Central memory CD8-positive, alpha-beta T cell (primary cell): Measurements from ENCODE around the gene CFAP92.
"Not testable (repeated sequence)": the region's sequence is repeated elsewhere in the genome, so short reads cannot be mapped to it uniquely, and the experiment has no call there.

Experiments used
- ATAC-seq: fragments of 150-1000 bp; cut with Tn5 transposase; replicated peaks from 2 replicates; pipeline ENCODE4 v1.10.0; 2022; ENCODE audit warnings: mild to moderate bottlenecking, moderate FRiP score, moderate number of reproducible peaks; ENCODE audit not compliant: poor library complexity, severe bottlenecking; ENCODE audit errors: extremely low read depth
- DNase-seq, 2 donors: peaks; one replicate each; pipeline ENCODE4 v3.0.0; 2021; ENCODE audit warnings: low spot score in 2 of 2
- H3K27ac Mint-ChIP-seq: one replicate; pipeline ENCODE4 v1.8.0; 2022; ENCODE audit warnings: low read depth, mild to moderate bottlenecking, moderate library complexity, mixed read lengths
- H3K27me3 Mint-ChIP-seq: one replicate; pipeline ENCODE4 v1.8.0; 2022; ENCODE audit warnings: mixed read lengths
- H3K36me3 Mint-ChIP-seq: one replicate; pipeline ENCODE4 v1.8.0; 2022; ENCODE audit warnings: mild to moderate bottlenecking, moderate library complexity, mixed read lengths; ENCODE audit not compliant: insufficient read depth
- H3K4me1 Mint-ChIP-seq: one replicate; pipeline ENCODE4 v1.8.0; 2022; ENCODE audit warnings: mixed read lengths
- H3K4me3 Mint-ChIP-seq: one replicate; pipeline ENCODE4 v1.8.0; 2022; ENCODE audit warnings: mild to moderate bottlenecking, moderate library complexity, mixed read lengths
- H3K9me3 Mint-ChIP-seq: one replicate; pipeline ENCODE4 v1.8.0; 2022; ENCODE audit warnings: mixed read lengths

Gene CFAP92

GRCh38 chr3:128906804-128907525, 86.9 kb downstream of the CFAP92 start:
- no peaks in the 10 kb centered on the region for H3K4me1 Mint-ChIP-seq
- no peaks in the 10 kb centered on the region for H3K27me3 Mint-ChIP-seq
- DNase-seq (no peak), ATAC-seq (no peak)
- no peak overlapping the region for H3K4me3 Mint-ChIP-seq
- no peak overlapping the region for H3K27ac Mint-ChIP-seq
- peaks cover 29% of the 10 kb centered on the region for H3K36me3 Mint-ChIP-seq
- no peaks in the 10 kb centered on the region for H3K9me3 Mint-ChIP-seq

- Mint-ChIP-seq H3K4me3 (no peak overlapping the region), H3K4me1 (no peaks in the 10 kb centered on the region), H3K9me3 (no peaks in the 10 kb centered on the region), H3K36me3 (peaks cover 35% of the 10 kb centered on the region), H3K27me3 (no peaks in the 10 kb centered on the region), H3K27ac (peak overlapping the region; percentile 30)
- ATAC-seq, result no peak
- no peak for DNase-seq
Measured at GRCh38 chr3:128906031-128906803, 87.7 kb downstream of the CFAP92 start.

- H3K27ac Mint-ChIP-seq, result no peak overlapping the region
- ATAC-seq, result no peak
Measured at GRCh38 chr3:128903501-128903900, 90.4 kb downstream of the CFAP92 start.

GRCh38 chr3:128902426-128902825, 91.5 kb downstream of the CFAP92 start:
- H3K9me3 Mint-ChIP-seq, result no peaks in the 10 kb centered on the region
- no peaks in the 10 kb centered on the region for H3K4me1 Mint-ChIP-seq
- no peak overlapping the region for H3K27ac Mint-ChIP-seq
- ATAC-seq, result no peak
- DNase-seq, result no peak
- H3K4me3 Mint-ChIP-seq, result no peak overlapping the region
- H3K36me3 Mint-ChIP-seq, result peaks cover 59% of the 10 kb centered on the region
- H3K27me3 Mint-ChIP-seq, result no peaks in the 10 kb centered on the region

More at GRCh38 chr3:128903501-128903900, 90.4 kb downstream of the CFAP92 start:
- DNase-seq, result no peak
- Mint-ChIP-seq H3K36me3 (peaks cover 51% of the 10 kb centered on the region), H3K4me3 (no peak overlapping the region), H3K27me3 (no peaks in the 10 kb centered on the region), H3K9me3 (no peaks in the 10 kb centered on the region), H3K4me1 (no peaks in the 10 kb centered on the region)

- no peaks in the 10 kb centered on the region for H3K27me3 Mint-ChIP-seq
- DNase-seq (no peak), ATAC-seq (no peak)
- no peak overlapping the region for H3K4me3 Mint-ChIP-seq
- H3K27ac Mint-ChIP-seq, result no peak overlapping the region
- H3K9me3 Mint-ChIP-seq, result no peaks in the 10 kb centered on the region
- peaks cover 50% of the 10 kb centered on the region for H3K36me3 Mint-ChIP-seq
- peaks cover 6% of the 10 kb centered on the region for H3K4me1 Mint-ChIP-seq
Measured at GRCh38 chr3:128895843-128896697, 97.8 kb downstream of the CFAP92 start.

- DNase-seq, result no peak
Measured at GRCh38 chr3:128889139-128889894, 104.6 kb downstream of the CFAP92 start.

GRCh38 chr3:128884992-128885391, 108.9 kb downstream of the CFAP92 start:
- Mint-ChIP-seq H3K27me3 (no peaks in the 10 kb centered on the region), H3K36me3 (peaks cover 18% of the 10 kb centered on the region), H3K4me1 (peaks cover 33% of the 10 kb centered on the region), H3K9me3 (no peaks in the 10 kb centered on the region), H3K27ac (no peak overlapping the region), H3K4me3 (no peak overlapping the region)
- DNase-seq (no peak), ATAC-seq (no peak)

More at GRCh38 chr3:128889139-128889894, 104.6 kb downstream of the CFAP92 start:
- no peak overlapping the region for H3K27ac Mint-ChIP-seq
- H3K9me3 Mint-ChIP-seq, result no peaks in the 10 kb centered on the region
- H3K4me1 Mint-ChIP-seq, result no peaks in the 10 kb centered on the region
- ATAC-seq, result no peak
- H3K36me3 Mint-ChIP-seq, result peaks cover 19% of the 10 kb centered on the region
- no peaks in the 10 kb centered on the region for H3K27me3 Mint-ChIP-seq
- no peak overlapping the region for H3K4me3 Mint-ChIP-seq

GRCh38 chr3:128882719-128883118, 111.2 kb downstream of the CFAP92 start:
- no peaks in the 10 kb centered on the region for H3K9me3 Mint-ChIP-seq
- peaks cover 53% of the 10 kb centered on the region for H3K4me1 Mint-ChIP-seq
- ATAC-seq (no peak), DNase-seq (no peak)
- H3K27ac Mint-ChIP-seq, result no peak overlapping the region
- no peaks in the 10 kb centered on the region for H3K27me3 Mint-ChIP-seq
- H3K36me3 Mint-ChIP-seq, result peaks cover 31% of the 10 kb centered on the region
- no peak overlapping the region for H3K4me3 Mint-ChIP-seq

- DNase-seq, result no peak
- peak overlapping the region; percentile 1 for H3K27ac Mint-ChIP-seq
- ATAC-seq, result no peak
- no peaks in the 10 kb centered on the region for H3K9me3 Mint-ChIP-seq
- peaks cover 56% of the 10 kb centered on the region for H3K4me1 Mint-ChIP-seq
- H3K36me3 Mint-ChIP-seq, result peaks cover 29% of the 10 kb centered on the region
- no peaks in the 10 kb centered on the region for H3K27me3 Mint-ChIP-seq
- H3K4me3 Mint-ChIP-seq, result peak overlapping the region; percentile 80
Measured at GRCh38 chr3:128881576-128881975, 112.3 kb downstream of the CFAP92 start.

- H3K9me3 Mint-ChIP-seq, ATAC-seq, DNase-seq, H3K27me3 Mint-ChIP-seq: not testable (repeated sequence)
- Mint-ChIP-seq H3K36me3 (peaks cover 27% of the 10 kb centered on the region), H3K27ac (peak overlapping the region; percentile 97), H3K4me1 (peaks cover 56% of the 10 kb centered on the region), H3K4me3 (peak overlapping the region; percentile 80)
Measured at GRCh38 chr3:128880455-128880854, 113.4 kb downstream of the CFAP92 start.

GRCh38 chr3:128879991-128880390, 113.9 kb downstream of the CFAP92 start:
- Mint-ChIP-seq H3K4me3 (peak overlapping the region; percentile 80), H3K27me3 (no peaks in the 10 kb centered on the region), H3K27ac (peak overlapping the region; percentile 97), H3K36me3 (peaks cover 27% of the 10 kb centered on the region), H3K9me3 (no peaks in the 10 kb centered on the region), H3K4me1 (peaks cover 56% of the 10 kb centered on the region)
- ATAC-seq, result no peak
- no peak for DNase-seq
